B cell (primary cell): ENCODE data around the gene PINK1.

Experiments used
- CTCF ChIP-seq: fragments of 200-600 bp; IDR thresholded peaks from one replicate; pipeline ENCODE4 v1.8.0; 2022; ENCODE audit warnings: antibody characterized with exemption, mild to moderate bottlenecking
- EZH2 ChIP-seq: IDR thresholded peaks from 2 replicates; pipeline ENCODE4 v1.6.1; 2012; ENCODE audit warnings: borderline replicate concordance, low read depth, mild to moderate bottlenecking, moderate library complexity, low read length; ENCODE audit not compliant: insufficient read depth, poor library complexity, severe bottlenecking

- TF ChIP-seq CTCF = no peak
- TF ChIP-seq EZH2 = no peak
Measured at GRCh38 chr1:20685741-20686140, 52.5 kb downstream of the PINK1 start.
